Measurements from ENCODE around the gene RHBDD2. TPM values are rescaled to one million over a fixed set of nuclear protein-coding genes. Genes with fewer than 3 reads are reported as not detected.

The RHBDD2 gene
- total RNA-seq, 1 donor from 2014 or later, result 44.3 TPM

DNA sequence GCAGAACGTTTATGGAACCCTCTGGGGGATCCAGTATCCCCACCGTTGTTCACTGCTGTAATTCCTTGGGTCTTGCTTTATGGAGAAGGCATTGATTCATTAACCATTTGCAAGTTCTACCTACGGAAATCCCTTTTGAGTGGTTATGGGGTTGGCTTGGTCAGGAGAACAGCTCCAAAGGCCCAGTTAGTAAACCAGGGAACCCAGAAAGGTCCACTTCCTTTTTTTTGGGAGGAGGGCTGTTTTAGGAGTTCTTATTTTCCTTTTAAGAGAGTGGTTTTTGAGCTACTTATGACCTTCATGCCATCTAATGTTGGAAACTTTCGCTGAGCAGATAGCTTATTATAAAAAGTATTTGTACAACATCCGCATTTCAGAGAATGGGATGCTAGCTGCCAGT is 37.4 kb downstream of the RHBDD2 start:
- no peak for DNase-seq (ENCODE audit: extremely low read depth, low read depth, low spot score)

DNA sequence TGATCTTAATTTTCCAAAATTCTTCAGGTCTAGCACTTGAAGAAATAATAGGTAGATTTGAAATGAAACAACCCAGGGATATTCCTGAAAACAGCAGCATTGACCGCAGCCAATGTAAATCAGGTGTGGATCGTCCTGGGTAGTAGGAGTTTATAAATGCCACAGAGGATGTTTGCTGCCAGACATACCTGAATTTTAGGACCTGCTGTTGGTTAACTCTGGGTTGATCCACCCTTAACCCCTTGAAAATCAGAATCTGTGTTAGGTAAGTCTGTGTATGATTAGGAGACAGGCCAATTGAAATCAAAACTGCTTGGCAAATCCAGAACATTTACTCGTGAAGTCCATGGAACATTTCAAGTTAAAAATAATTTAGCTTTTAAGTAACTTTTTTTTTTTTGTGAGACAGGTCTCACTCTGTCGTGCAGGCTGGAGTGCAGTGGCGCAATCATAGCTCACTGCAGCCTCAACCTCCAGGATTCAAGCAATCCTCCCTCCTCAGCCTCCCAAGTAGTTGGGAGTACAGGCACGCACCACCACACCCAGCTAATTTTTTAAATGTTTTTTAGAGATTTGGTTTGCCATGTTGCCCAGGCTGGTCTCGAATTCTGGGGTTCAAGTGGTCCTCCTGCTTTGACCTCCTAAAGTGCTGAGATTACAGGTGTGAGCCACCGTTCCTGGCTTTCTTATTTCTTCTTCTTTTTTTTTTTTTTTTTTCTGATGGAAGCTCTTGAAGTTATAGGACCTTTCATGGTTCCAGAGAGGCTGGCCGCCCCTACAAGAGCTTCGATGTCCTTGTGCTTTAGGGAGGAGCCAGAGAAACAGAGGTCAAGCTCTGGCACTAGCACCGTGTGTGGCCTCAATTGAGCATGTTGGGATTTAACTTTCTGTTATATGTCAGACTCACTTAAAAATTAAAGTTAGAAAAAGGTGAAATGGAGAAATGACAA is 38.1 kb downstream of the RHBDD2 start:
- DNase-seq (ENCODE audit: extremely low read depth, low read depth, low spot score), result no peak

DNA sequence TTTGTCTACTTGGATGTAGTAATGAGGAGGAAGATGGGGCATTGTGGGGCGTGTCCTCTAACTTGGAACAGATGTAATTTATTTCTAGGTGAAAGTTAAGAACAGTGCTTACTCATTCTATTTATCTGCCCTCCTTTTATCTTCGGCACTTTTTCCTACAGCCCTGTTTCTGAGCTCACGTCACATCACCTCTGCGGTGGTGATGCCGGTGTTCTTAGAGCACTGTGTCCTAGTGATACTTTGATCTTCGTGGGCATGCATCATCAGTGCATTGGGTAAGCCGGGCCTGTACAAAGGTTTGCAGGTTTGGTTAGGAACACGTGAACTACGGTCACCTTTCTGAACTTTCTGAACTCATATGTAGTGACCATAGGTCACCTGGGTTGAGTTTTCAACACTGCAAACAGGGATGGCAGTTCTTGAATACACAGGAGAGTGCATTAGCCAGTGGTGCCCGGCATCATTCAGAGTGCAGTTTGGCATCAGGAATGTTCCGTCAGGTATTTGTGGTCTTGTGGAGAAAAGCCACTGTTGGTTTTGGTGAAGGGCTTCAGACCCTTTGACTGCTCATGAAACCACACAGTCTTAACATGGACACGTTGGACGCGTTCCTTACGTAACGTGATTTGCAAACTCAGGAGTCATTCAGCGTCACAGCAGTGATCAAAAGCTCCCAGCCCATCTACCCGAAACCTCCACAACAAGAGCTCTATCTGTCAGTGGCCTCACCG is 41.8 kb downstream of the RHBDD2 start:
- DNase-seq (ENCODE audit: extremely low read depth, low read depth, low spot score), result no peak

DNA sequence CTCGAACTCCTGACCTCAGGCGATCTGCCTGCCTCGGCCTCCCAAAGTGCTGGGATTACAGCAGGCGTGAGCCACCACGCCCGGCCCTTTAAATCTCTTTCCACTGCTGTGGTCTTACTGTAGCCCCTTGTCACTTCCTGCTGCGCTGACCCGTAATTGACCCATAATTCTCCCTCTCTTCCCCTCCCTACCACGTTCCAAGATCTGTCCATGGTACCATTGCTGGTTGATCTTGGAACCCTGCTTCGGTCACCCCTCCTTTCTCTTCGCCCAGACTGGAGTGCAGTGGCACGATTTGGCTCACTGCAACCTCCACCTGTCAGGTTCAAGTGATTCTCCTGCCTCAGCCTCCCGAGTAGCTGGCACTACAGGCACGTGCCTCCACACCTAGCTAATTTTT is 42.6 kb downstream of the RHBDD2 start:
- DNase-seq (ENCODE audit: extremely low read depth, low read depth, low spot score), result no peak

DNA sequence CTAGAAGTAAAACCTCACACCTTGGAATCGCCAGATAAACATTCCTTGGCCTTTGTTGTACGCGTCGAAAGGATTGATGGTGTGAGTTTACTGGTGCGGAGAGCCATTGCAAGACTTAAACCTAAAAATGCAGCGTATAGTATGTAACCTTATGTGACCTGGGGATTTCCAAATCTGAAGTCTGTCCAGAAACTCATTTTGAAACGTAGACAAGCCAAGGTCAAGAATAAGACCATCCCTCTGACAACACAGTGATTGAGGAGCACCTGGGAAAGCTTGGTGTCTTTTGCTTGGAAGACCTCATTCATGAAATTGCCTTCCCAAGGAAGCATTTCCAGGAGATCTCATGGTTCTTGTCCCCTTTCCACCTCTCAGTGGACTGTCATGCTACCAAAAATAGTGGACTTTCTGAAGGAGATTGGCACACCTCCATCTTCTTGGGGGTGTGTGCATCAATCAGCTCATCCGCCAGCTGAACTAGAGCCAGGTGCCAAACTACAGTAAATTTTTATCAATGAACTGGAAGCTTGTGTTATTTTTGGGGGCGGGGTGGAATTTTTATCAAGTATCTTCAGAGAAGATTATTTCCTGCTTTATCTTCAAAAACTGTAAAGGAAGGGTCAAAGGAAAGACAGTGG is 44.3 kb downstream of the RHBDD2 start:
- DNase-seq (ENCODE audit: extremely low read depth, low read depth, low spot score), result no peak

DNA sequence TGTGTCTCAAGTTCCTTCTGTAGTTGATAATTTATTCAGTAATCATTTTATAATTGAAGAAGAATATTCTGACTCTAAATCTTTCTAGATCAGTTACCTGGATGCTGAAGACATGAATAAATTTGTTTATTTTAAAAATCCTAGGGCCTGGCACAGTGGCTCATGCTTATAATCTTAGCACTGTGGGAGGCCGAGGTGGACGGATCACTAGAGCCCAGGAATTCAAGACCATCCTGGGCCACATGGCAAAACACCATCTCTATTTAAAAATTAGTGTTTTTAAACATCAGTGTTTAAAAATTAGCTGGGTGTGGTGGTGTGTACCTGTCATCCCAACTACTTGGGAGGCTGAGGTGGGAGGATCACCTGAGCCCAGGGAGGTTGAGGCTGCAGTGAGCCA is 45.4 kb downstream of the RHBDD2 start:
- no peak for DNase-seq (ENCODE audit: extremely low read depth, low read depth, low spot score)

DNA sequence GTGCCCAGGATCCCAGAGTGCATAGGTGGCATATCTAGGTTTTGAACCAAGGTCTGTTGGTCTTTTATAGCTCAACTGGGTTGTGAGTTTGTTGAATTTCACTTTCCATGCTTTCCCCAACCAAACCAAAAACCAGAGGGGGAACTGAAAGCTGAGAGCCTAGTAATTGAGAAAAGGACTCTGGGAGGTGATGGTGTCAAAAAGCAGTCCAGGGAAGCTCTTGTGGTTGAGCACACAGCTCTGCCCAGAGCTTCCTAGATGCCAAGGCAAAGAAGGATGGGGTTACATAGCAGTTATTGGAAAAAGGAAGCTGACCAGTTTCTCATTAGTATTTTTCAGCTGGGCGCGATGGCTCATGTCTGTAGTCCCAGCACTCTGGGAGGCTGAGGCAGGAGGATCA is 46.1 kb downstream of the RHBDD2 start:
- no peak for DNase-seq (ENCODE audit: extremely low read depth, low read depth, low spot score)

DNA sequence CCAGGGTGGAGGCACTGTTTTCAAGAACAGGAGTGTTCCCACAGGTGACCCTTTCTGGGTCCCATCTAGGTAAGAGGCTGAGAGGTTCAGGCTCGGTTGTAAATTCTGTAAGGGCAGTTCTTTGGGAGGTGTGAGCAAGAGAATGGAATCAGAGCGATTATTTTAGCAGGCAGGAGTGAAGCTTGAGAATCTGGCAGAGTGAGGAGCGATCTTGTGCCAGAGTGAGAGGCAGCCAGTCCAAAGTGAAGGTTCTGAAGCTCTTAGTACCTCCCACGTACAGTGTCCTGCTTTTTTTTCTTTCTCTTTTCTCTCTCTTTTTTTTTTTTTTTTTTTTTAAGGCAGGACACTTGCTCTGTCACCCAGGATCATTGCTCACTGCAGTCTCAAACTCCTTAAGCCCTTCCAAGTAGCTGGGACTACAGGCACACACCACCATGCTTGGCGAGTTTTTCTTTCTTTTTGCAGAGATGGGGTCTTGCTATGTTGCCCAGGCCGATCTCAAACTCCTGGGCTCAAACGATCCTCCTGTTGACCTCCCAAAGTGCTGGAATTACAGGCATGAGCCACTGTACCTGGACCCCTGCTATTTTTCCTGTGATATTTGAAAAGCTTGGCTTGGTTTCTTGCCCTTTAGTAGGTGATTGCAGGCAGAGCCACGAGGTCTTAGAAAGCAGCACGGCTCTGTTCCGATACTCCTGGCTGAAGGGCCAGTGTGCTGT is 47.0 kb downstream of the RHBDD2 start:
- DNase-seq (ENCODE audit: extremely low read depth, low read depth, low spot score), result no peak

DNA sequence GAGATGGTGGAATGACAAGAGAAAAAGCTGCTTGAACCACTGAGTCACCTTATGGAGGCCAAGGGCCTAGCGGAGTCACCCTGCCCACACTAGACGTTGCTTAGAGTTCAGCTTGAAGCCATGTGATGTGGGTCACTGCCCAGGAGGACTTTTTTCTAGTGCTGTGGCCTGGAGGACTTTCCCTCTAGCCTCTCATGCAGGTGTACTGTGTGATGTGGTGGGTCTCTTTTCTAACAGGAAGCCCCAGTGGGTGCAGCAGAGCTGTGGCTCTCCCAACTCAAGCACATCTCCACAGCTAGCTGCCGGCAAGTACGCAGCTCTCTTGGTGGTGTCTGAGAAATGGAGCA is 49.7 kb downstream of the RHBDD2 start:
- no peak for DNase-seq (ENCODE audit: extremely low read depth, low read depth, low spot score)

DNA sequence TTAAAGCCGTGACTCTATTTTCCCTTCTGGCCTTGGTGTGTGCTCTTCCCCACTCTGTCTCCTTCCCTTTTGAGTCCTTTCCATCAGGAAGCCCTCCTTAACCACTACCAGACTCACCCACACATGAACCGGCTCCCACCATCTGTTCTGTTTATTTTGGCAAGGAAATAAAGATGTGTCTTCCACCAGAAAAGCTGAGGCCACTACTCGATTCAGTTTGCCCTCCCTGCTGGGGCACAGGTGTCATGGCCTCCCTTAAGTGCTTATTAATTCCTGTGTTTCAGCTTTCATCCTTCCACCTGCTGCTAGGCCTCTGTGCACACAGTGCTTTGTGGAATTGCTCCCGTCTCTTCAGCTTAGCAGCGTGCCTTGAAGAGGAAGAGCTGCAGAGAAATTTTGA is 52.8 kb downstream of the RHBDD2 start:
- DNase-seq (ENCODE audit: extremely low read depth, low read depth, low spot score), result no peak

DNA sequence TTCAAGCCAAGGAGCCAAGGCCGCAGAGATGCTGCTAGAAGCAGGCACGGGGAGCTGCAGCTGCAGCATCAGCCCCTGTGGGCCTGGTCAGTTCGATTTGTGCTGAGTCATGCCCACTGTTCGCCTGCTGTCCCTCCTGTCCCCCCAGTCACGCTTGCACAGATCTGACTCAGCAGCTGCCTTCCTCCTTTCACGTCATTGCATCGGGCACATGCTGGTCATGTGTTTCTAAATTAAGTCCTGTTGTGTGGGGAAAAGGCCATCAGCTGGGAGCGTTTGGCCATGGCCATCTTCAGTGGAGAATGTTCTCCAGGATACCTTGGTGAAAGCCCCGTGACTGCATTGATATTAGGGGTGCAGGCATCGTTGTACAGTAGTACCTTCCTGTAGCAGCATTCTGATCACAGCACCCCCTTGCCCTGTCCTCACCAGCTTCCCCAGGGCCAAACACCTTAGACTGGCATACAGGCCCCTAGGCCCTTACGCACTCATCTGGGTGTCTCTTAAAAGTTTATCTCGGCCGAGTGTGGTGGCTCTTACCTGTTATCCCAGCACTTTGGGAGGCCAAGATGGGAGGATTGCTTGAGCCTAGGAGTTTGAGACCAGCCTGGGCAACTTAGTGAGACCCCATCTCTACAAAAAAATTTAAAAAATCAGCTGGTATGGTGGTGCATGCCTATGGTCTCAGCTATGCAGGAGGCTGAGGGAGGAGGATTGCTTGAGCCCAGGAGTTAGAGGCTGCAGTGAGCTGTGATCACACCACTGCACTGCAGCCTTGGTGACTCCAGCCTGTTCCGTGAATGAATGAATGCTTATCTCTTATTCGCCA is 59.3 kb downstream of the RHBDD2 start:
- DNase-seq (ENCODE audit: extremely low read depth, low read depth, low spot score), result peak; percentile 50

Other genes starting within 250 kb of the RHBDD2 start
- gene HIP1, start 140.1 kb upstream of the RHBDD2 start, total RNA-seq, result 18.7 and 35.5 TPM in 2 replicates
- 0.58 TPM in 1 of 2 replicates, not detected in the other for gene CCL26, start 106.8 kb upstream of the RHBDD2 start, total RNA-seq
- not detected in 2 replicates for gene CCL24, start 65.2 kb upstream of the RHBDD2 start, total RNA-seq
- 62.3 and 73.0 TPM in 2 replicates for gene POR, start 36.1 kb downstream of the RHBDD2 start, total RNA-seq
- 15.7 and 18.6 TPM in 2 replicates for gene TMEM120A, start 115.6 kb downstream of the RHBDD2 start, total RNA-seq
- 46.3 and 47.3 TPM in 2 replicates for gene STYXL1, start 169.0 kb downstream of the RHBDD2 start, total RNA-seq
- gene MDH2, start 169.1 kb downstream of the RHBDD2 start, total RNA-seq, result 103 and 110 TPM in 2 replicates

Measured in glomerular endothelial cell (primary cell).